Smooth muscle cell of the brain vasculature (primary cell): ENCODE data around the gene ZNF805.
"Not testable (repeated sequence)": the region's sequence is repeated elsewhere in the genome, so short reads cannot be mapped to it uniquely, and the experiment has no call there.

Source experiments
- DNase-seq: peaks from one replicate; pipeline ENCODE4 v3.0.0-alpha.2; 2012; ENCODE audit warnings: low read depth, low spot score

The ZNF805 gene

GRCh38 chr19:57240311-57241090 lies at the start of gene ZNF805:
TSS of gene ZNF805 (plus strand) at chr19:57240632. CDS start at chr19:57240892, 260 bp downstream.
- DNase-seq, result peak; percentile 82

- peak; percentile 57 for DNase-seq
Observed at GRCh38 chr19:57191141-57192076, 49.0 kb upstream of the ZNF805 start, which contains the start of gene ZNF264. TSS of gene ZNF264 (plus strand) at chr19:57191500. CDS start at chr19:57191914, 414 bp downstream.

GRCh38 chr19:57192077-57192420 lies 48.4 kb upstream of the ZNF805 start:
- no peak for DNase-seq

- no peak for DNase-seq
Observed at GRCh38 chr19:57192993-57193392, 47.4 kb upstream of the ZNF805 start.

- DNase-seq, result not testable (repeated sequence)
Observed at GRCh38 chr19:57197874-57198273, 42.6 kb upstream of the ZNF805 start.

- DNase-seq, result no peak
Observed at GRCh38 chr19:57202160-57202559, 38.3 kb upstream of the ZNF805 start.

- DNase-seq, result no peak
Observed at GRCh38 chr19:57210381-57210780, 30.1 kb upstream of the ZNF805 start.

GRCh38 chr19:57212109-57212508 lies 28.3 kb upstream of the ZNF805 start:
- no peak for DNase-seq

GRCh38 chr19:57227502-57227901 lies 12.9 kb upstream of the ZNF805 start:
- no peak for DNase-seq

GRCh38 chr19:57231686-57232085 lies 8.7 kb upstream of the ZNF805 start:
- DNase-seq, result no peak

- no peak for DNase-seq
Observed at GRCh38 chr19:57233207-57233606, 7.2 kb upstream of the ZNF805 start.

GRCh38 chr19:57239982-57240310 lies 486 bp upstream of the ZNF805 start:
- no peak for DNase-seq

- no peak for DNase-seq
Observed at GRCh38 chr19:57241176-57241575, 744 bp downstream of the ZNF805 start.

- no peak for DNase-seq
Observed at GRCh38 chr19:57242821-57243220, 2.4 kb downstream of the ZNF805 start.

GRCh38 chr19:57244513-57244912 lies 4.1 kb downstream of the ZNF805 start:
- no peak for DNase-seq

- DNase-seq, result no peak
Observed at GRCh38 chr19:57245066-57245465, 4.6 kb downstream of the ZNF805 start.

- no peak for DNase-seq
Observed at GRCh38 chr19:57245959-57246358, 5.5 kb downstream of the ZNF805 start.

- no peak for DNase-seq
Observed at GRCh38 chr19:57248646-57249045, 8.2 kb downstream of the ZNF805 start.

GRCh38 chr19:57249329-57249728 lies 8.9 kb downstream of the ZNF805 start:
- DNase-seq, result no peak

GRCh38 chr19:57253767-57254166 lies 13.3 kb downstream of the ZNF805 start:
- not testable (repeated sequence) for DNase-seq

- no peak for DNase-seq
Observed at GRCh38 chr19:57262044-57262443, 21.6 kb downstream of the ZNF805 start.

GRCh38 chr19:57263244-57263741 lies 22.9 kb downstream of the ZNF805 start:
- DNase-seq, result no peak
